Mucosa of descending colon (tissue), 3 donors: ENCODE results near the gene SELPLG. TPM values are rescaled to one million over a fixed set of nuclear protein-coding genes. Genes with fewer than 3 reads are reported as not detected.

ENCODE experiments used
- ATAC-seq: fragments of 200-7000 bp; cut with Tn5 transposase; one replicate; pipeline ENCODE4 v1.9.1; 2020; ENCODE audit warnings: mild to moderate bottlenecking, moderate library complexity
- DNase-seq, 3 donors: peaks; one replicate each; pipeline ENCODE4 v3.0.0-alpha.2; 2020
- H3K36me3 ChIP-seq: fragments of 200-600 bp; one replicate; pipeline ENCODE4 v1.8.0; 2021; ENCODE audit warnings: low read depth, mild to moderate bottlenecking
- H3K4me1 ChIP-seq: fragments of 200-600 bp; one replicate; pipeline ENCODE4 v1.8.0; 2021; ENCODE audit warnings: low read depth, mild to moderate bottlenecking
- H3K4me3 ChIP-seq: fragments of 200-600 bp; one replicate; pipeline ENCODE4 v1.8.0; 2021; ENCODE audit warnings: mild to moderate bottlenecking
- H3K9me3 ChIP-seq: fragments of 200-600 bp; one replicate; pipeline ENCODE4 v1.8.0; 2021; ENCODE audit warnings: mild to moderate bottlenecking
- CTCF ChIP-seq: fragments of 200-600 bp; IDR thresholded peaks from one replicate; pipeline ENCODE4 v1.8.0; 2022; ENCODE audit warnings: antibody characterized with exemption, mild to moderate bottlenecking
- intact Hi-C, 2 donors: fragments of 100-400 bp; cut with DNase I in 1 of 2; cut with micrococcal nuclease in 1 of 2; formaldehyde crosslinking; loops; one replicate each; pipeline versions ENCODE4 v1.11.0 to v1.11.1; 2022; cut with DNase I, micrococcal nuclease
- total RNA-seq, 3 donors: library from RNA; stranded (reverse); fragmentation: NEBNext Ultra II Directional in 2 of 3; extraction: Animal tissue kit (Norgen Biotek cat#: 25700) in 2 of 3; gene quantifications; one replicate each; pipeline versions ENCODE4 v1.2.1 to v1.2.4, GENCODE V29; 2021 to 2023
- donor health status: DM: no; HTN: no; CAD: no; lungs with moderate emphysema.
- donor health status: DM: no; HTN: no; CAD: no.
- donor health status: DM: no; HTN: yes; CAD: no.

Gene SELPLG
- total RNA-seq, 3 donors from 2014 or later: 3.3 to 6.5 (median 6.0) TPM

- DNase-seq (no peak), ATAC-seq (no peak)
- no peaks in the 10 kb centered on the region for H3K4me1 ChIP-seq
These were observed 43.9 kb downstream of the SELPLG start for GRCh38 chr12:108589840-108590229.

GRCh38 chr12:108589028-108589839 is 44.5 kb downstream of the SELPLG start:
- intact Hi-C loops: no loop called here
- ATAC-seq (no peak), DNase-seq (no peak)
- Histone ChIP-seq H3K4me1 (no peaks in the 10 kb centered on the region), H3K36me3 (no peaks in the 10 kb centered on the region), H3K4me3 (no peak overlapping the region), H3K9me3 (no peaks in the 10 kb centered on the region)
- no peak for TF ChIP-seq CTCF

More at GRCh38 chr12:108589840-108590229, 43.9 kb downstream of the SELPLG start:
- H3K36me3 ChIP-seq: no peaks in the 10 kb centered on the region
- no peaks in the 10 kb centered on the region for H3K9me3 ChIP-seq
- intact Hi-C loops: no loop called here
- H3K4me3 ChIP-seq: no peak overlapping the region
- no peak for TF ChIP-seq CTCF

- intact Hi-C loops: no loop called here
- no peak for ATAC-seq
- Histone ChIP-seq H3K4me3 (no peak overlapping the region), H3K36me3 (no peaks in the 10 kb centered on the region), H3K4me1 (no peaks in the 10 kb centered on the region), H3K9me3 (no peaks in the 10 kb centered on the region)
- no peak for TF ChIP-seq CTCF
- DNase-seq: no peak
These were observed 45.9 kb downstream of the SELPLG start for GRCh38 chr12:108587826-108588225.

- TF ChIP-seq CTCF: no peak
- no peaks in the 10 kb centered on the region for H3K9me3 ChIP-seq
- no peak for DNase-seq
- no peak for ATAC-seq
- intact Hi-C loops: no loop called here
- no peak overlapping the region for H3K4me3 ChIP-seq
- no peaks in the 10 kb centered on the region for H3K4me1 ChIP-seq
- no peaks in the 10 kb centered on the region for H3K36me3 ChIP-seq
These were observed 47.4 kb downstream of the SELPLG start for GRCh38 chr12:108586306-108586705.

GRCh38 chr12:108585864-108586263 is 47.8 kb downstream of the SELPLG start:
- no peak for TF ChIP-seq CTCF
- ATAC-seq: no peak
- Histone ChIP-seq H3K9me3 (no peaks in the 10 kb centered on the region), H3K36me3 (no peaks in the 10 kb centered on the region), H3K4me1 (no peaks in the 10 kb centered on the region), H3K4me3 (no peak overlapping the region)
- intact Hi-C loops: no loop called here
- DNase-seq: no peak
